ENCODE results near the gene PSD.

PSD gene

DNA sequence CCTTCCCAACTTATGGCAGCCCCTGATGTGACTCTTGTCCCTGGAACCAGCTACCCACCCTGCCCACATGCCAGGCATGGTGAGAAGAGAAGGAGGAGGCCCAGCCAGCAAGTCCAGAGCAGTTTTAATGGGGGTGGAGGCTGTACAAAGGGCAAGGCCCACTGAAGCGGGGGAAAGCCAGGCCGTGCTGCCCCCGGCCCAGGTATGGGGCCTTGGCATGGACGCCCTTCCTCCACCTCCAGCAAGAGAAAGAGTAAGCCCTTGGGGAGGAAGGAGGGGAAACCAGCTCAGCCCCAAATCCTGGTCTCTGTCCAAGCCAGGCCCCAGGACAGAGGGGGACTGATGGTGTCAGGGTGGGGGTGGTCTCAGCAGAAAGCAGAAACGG is 16.1 kb downstream of the PSD start:
- no peak for DNase-seq

GRCh38 chr10:102401735-102402511 is 16.7 kb downstream of the PSD start:
- no peak for DNase-seq

- no peak for DNase-seq
Measured at GRCh38 chr10:102401342-102401654, 17.3 kb downstream of the PSD start.

GRCh38 chr10:102400598-102401341 is 17.8 kb downstream of the PSD start:
- no peak for DNase-seq

DNA sequence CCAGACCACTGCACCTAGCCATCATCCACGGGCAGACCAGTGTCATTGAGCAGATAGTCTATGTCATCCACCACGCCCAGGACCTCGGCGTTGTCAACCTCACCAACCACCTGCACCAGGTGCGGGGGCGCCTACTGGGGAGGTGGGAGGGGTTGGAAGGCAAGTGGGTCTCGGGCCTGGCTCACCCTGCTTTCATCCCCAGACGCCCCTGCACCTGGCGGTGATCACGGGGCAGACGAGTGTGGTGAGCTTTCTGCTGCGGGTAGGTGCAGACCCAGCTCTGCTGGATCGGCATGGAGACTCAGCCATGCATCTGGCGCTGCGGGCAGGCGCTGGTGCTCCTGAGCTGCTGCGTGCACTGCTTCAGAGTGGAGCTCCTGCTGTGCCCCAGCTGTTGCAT is 18.5 kb downstream of the PSD start:
- peak; percentile 63 for DNase-seq

- peak; percentile 77 for DNase-seq
Measured at GRCh38 chr10:102399217-102400021, 19.2 kb downstream of the PSD start.

DNA sequence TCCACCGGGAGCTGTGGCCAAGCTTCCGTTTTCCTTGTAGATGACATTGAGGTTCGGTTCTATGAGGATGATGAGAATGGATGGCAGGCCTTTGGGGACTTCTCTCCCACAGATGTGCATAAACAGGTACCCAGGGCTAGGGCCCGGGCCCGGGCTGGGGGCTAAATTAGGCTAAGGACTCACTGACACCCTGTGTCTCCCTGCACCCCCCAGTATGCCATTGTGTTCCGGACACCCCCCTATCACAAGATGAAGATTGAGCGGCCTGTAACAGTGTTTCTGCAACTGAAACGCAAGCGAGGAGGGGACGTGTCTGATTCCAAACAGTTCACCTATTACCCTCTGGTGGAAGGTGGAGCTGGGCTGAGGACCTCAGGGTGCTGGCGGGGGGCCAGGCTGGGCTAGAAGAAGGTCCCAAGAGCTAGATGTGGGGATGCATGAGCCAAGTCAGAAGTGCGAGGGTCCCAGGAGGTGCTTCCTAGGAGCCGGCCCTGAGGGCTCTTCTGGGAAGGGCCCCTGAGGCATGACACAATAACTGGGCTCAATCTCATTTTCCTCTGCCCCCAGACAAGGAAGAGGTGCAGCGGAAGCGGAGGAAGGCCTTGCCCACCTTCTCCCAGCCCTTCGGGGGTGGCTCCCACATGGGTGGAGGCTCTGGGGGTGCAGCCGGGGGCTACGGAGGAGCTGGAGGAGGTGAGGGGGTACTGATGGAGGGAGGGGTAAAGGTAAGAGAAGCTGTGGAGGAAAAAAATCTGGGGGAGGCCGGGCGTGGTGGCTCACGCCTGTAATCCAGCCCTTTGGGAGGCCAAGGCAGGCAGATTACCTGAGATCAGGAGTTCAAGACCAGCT is 20.2 kb downstream of the PSD start:
- DNase-seq: no peak

GRCh38 chr10:102397222-102398171 is 21.1 kb downstream of the PSD start:
- DNase-seq: no peak

DNA sequence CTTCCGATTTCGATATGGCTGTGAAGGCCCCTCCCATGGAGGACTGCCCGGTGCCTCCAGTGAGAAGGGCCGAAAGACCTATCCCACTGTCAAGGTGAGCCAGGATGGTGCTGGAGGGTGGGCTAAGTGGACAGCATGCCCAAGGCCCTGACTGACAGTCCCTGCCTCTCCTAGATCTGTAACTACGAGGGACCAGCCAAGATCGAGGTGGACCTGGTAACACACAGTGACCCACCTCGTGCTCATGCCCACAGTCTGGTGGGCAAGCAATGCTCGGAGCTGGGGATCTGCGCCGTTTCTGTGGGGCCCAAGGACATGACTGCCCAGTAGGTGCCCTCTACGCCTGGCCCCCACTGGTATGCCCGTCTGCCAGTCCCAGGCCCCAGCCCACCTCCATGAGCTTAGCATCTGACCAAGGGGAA is 21.8 kb downstream of the PSD start:
- DNase-seq: no peak

- DNase-seq: no peak
Measured at GRCh38 chr10:102396317-102396650, 22.3 kb downstream of the PSD start.

DNA sequence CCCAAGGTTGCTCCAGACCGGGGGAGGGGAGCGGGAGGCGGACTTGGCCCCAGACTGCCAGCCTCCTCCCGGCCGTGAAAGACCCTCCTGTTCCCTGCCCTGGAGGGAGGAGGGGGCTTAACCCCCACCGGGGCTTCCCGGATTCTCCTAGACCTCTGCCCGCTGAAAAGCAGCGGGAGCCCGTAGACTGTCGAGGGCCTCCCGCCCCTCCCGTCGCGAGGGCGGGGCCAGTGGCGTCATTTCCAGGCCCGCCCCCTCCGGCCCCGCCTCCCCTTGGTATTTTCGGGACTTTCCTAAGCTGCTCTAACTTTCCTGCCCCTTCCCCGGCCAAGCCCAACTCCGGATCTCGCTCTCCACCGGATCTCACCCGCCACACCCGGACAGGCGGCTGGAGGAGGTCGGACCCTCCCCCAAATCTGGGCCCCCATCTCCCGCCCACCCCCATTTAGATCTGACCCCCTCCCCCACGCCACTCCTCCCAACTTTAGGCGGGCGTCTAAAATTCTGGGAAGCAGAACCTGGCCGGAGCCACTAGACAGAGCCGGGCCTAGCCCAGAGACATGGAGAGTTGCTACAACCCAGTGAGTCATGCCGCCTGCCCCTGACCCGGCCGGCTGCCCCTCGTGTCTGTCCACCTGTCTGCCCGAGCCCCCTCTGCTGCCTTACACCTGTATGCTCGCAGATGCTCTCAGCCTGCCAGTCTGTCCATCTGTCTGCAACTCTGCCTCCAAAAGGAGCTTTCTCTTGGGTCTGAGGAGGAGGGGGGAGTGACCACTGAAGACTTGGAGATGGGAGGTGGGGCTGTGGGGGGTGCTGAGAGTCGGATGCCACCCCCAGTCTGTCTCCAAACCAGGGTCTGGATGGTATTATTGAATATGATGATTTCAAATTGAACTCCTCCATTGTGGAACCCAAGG is 22.9 kb downstream of the PSD start, which contains the start of gene NFKB2:
Gene NFKB2 (plus strand): TSS at position 306 of the 917 bp plus-strand sequence. CDS start 255 bp downstream, at position 561.
- peak; percentile 53 for DNase-seq

DNA sequence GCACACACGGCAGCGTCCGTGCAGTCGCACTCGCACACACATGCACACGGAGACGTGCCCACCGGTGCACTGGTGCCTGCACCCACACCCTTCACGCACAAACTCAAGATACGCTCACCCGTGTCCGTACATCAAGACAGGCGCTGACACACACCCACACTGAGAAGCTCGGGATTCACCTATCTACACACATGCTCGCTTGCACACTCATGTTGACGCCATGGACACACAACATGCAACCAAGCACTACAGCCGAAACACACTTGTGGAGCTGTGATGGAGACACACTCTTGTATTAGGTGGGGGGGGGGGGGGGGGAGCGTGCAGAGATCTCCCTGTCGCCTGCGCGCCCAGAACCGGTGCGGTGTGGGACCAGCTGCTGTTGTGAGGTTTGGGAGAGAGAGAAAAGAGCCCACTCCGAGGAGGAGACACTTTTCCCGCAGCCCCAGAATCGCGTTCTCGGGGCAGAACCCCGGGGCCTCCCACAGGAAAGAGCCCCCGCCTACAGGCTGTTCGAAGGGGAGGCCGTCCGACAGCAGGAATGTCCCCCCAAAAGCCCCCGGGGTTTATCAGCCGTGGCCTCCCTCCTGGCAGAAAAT is 23.7 kb downstream of the PSD start:
- DNase-seq: no peak

DNA sequence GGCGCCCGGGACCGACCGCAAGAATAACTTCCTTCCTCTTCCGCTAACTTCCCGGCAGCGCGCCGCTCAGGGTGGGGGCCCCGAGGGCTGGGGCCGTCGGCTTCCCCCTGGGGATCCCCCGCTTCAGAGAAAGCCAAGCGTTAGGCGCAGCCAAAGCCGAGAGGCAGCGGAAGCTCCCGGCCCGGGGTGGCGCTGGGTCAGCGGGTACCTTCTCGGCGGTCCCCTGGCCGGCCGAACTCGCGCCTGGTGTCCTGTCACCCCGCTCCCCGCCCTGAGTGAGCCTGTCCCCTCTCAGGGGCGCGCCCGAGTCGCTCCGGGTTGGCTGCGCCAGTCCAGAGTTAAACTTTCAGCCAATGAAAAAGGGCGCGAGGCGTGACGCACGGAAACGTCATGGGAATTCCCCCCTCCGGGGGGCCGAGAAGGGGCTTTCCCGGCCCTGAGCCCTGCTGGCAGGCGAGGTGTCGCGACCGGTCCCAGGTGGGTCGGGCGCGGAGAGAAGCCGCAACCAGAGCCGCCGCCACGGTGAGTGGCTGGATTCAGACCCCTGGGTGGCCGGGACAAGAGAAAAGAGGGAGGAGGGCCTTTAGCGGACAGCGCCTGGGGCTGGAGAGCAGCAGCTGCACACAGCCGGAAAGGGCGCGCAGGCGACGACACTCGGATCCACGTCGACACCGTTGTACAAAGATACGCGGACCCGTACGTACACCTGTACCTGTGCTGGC is 24.3 kb downstream of the PSD start:
- DNase-seq: peak; percentile 70

DNA sequence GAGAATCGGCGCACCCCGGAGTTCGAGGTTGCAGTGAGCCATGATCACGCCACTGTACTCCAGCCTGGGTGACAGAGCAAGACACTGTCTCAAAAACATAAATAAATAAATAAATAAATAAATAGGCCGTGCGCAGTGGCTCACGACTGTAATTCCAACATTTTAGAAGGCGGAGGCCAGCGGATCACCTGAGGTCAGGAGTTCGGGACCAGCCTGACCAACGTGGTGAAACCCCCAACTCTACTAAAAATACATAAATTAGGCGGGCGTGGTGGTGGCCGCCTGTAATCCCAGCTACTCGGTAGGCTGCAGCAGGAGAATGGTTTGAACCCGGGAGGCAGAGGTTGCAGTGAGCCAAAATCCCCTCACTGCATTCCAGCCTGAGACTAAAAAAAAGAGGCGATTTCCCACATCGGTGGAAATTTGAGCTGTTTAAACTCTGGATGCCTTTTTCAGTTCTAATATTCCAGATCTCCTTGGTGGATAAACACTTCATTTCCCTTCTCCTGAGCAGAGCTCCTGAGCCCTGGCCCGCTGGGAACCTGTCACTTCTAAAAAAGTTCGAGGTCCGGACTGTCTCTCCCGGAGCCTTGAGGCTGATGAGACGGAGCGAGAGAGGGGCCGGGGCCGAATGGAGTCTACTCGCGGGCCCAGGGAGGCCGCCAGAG is 25.0 kb downstream of the PSD start:
- DNase-seq: no peak

DNA sequence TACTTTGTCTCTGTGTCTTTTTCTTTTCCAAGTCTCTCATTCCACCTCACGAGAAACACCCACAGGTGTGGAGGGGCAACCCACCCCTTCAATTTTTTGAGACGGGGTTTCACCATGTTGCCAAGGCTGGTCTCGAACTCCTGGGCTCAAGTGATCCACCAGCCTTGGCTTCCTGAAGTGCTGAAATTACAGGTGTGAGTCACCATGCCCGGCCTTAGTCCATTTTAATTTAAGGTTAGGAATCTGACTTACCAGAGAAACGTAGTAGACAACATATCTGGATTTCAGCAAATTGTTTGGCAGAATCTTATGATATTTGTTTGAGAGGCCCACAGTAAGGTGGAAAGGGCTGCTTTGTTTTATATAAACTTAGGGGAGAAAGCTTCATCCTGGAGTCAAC is 26.3 kb downstream of the PSD start:
- DNase-seq: no peak

- DNase-seq: no peak
Measured at GRCh38 chr10:102389894-102390293, 28.7 kb downstream of the PSD start.

DNA sequence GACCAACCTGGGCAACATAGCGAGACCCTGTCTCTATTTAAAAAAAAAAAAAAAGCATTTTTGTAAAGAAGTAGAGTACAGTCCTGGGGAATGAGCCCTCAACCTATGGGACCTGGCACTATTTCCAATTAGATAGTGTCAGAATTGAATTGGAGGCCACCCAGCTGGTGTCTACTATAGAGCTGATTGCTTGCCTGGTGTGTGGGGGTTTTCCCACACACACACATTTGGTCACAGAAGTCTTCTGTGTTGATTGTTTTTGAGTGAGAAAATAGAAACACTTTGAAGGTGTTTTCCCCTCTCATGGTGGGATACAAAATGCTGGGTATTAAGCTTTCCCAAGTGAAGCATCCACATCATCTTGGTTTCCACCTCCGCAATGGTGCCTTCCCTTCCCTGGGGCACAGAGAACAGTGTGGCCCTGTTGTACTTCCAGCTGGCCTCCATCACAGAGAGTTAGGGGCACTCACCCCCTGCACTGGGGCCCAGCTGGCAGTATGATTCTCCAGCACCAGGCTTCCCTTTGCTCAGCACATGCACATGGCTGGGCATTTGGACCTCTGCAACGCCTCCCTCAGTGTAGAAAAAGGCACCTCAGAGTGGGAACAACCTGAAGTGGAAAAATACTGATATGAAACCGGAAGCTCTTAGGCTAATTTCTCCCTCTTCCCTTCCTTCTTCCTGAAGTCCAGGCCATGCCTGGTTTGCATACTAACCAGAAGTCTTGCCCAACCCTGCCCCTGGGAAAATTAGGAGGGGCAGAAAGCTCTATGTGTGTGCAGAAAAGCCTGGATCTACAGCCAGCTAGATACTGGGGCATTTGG is 33.8 kb downstream of the PSD start:
- no peak for DNase-seq

GRCh38 chr10:102384053-102384452 is 34.5 kb downstream of the PSD start:
- no peak for DNase-seq
